NB4 (cell line): ENCODE data around the gene ZNF175.

Experiments used
- MYC ChIP-seq: IDR thresholded peaks from 2 replicates; pipeline ENCODE4 v1.6.1; 2011; ENCODE audit warnings: low read depth, low read length
- POLR2A ChIP-seq: IDR thresholded peaks from 2 replicates; pipeline ENCODE4 v1.6.1; 2011; ENCODE audit warnings: mild to moderate bottlenecking; ENCODE audit not compliant: insufficient read length; ENCODE audit errors: extremely low read depth
- TF ChIP-seq, protein P1 (sequence below): IDR thresholded peaks from one replicate; pipeline ENCODE4 v1.5.1; 2012; ENCODE audit warnings: low read depth, low read length
- TF ChIP-seq, protein P2 (sequence below): IDR thresholded peaks from 2 replicates; pipeline ENCODE4 v1.6.1; 2011; ENCODE audit warnings: low read depth, low read length

DNA sequence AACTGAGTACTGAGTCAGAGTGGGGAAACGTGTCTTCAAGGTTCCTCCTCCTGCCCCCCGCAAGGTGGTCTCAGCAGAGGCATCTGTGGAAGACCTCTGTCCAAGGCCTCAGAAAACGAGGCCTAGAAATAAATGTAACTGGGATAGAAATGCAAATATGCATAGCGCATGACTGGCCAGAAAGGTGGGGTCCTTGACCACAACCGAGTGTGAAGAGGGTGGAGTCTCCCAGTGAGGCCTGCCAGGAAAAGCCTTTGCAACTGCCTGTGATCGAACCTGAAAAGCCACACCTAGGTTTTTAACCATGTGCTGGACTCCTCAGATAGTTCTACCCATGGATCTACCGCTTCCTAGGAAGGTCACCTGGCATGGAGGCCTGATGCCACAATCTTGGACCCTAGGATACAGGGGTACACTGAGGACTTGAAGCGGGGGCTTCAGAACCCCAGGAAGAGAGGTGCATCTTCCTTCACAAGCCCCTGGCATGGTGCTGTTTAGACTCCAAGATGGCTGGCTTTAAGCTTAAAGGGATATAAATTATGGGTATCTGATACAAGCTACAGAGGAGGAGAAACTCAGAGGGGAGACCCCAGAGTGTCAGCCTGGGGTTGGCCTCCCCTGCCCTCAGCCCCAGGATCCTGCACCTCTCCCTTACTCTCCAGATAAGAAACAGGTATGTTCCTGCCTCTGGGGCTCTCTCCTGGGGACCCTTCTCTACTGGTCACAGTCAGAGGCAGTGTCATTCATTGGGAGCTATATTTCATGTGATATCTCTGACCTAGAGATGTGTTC lies 21.4 kb upstream of the ZNF175 start:
- TF ChIP-seq, protein P1, sequence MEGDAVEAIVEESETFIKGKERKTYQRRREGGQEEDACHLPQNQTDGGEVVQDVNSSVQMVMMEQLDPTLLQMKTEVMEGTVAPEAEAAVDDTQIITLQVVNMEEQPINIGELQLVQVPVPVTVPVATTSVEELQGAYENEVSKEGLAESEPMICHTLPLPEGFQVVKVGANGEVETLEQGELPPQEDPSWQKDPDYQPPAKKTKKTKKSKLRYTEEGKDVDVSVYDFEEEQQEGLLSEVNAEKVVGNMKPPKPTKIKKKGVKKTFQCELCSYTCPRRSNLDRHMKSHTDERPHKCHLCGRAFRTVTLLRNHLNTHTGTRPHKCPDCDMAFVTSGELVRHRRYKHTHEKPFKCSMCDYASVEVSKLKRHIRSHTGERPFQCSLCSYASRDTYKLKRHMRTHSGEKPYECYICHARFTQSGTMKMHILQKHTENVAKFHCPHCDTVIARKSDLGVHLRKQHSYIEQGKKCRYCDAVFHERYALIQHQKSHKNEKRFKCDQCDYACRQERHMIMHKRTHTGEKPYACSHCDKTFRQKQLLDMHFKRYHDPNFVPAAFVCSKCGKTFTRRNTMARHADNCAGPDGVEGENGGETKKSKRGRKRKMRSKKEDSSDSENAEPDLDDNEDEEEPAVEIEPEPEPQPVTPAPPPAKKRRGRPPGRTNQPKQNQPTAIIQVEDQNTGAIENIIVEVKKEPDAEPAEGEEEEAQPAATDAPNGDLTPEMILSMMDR, result no peak
- no peak for TF ChIP-seq POLR2A
- TF ChIP-seq, protein P2, sequence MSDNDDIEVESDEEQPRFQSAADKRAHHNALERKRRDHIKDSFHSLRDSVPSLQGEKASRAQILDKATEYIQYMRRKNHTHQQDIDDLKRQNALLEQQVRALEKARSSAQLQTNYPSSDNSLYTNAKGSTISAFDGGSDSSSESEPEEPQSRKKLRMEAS, result no peak
- TF ChIP-seq MYC, result no peak
